ENCODE data around the gene RNF151. TPM values are rescaled to one million over a fixed set of nuclear protein-coding genes. Genes with fewer than 3 reads are reported as not detected.

Gene RNF151
- total RNA-seq, 2 experiments from 2014 or later, result not detected

DNA sequence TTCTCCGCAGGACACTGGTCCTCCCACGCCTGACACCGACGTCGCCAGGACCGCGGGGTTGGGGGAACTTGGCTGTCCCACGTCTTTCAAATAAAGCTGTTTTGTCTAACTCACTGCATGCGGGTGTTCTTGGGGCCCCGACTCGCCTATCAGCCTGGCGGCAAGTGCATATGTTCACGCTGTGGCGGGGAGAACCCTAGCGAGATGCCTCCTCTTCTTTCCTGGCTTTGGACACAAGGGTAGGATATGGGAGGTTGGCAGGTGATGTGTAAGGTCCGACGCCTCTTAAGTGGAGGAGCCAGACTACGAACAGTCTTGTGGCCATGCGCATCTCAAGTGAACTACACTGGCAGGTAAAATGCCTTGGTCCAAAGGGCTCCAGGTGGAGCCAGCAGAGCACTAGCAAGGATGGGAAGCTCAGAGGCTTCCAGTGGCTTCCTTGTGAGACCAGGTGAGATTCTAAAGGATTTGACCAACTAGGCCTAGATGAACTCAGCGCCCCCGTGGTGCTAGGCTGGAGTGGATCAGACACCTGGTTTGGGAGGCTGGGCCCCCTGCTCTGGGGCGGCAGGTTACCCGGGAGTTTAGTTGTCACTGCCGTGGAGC is 1.2 kb upstream of the RNF151 start:
- H3K36me3 Mint-ChIP-seq (ENCODE audit: low read depth), result peaks cover 51% of the 10 kb centered on the region
- DNase-seq, result no peak

DNA sequence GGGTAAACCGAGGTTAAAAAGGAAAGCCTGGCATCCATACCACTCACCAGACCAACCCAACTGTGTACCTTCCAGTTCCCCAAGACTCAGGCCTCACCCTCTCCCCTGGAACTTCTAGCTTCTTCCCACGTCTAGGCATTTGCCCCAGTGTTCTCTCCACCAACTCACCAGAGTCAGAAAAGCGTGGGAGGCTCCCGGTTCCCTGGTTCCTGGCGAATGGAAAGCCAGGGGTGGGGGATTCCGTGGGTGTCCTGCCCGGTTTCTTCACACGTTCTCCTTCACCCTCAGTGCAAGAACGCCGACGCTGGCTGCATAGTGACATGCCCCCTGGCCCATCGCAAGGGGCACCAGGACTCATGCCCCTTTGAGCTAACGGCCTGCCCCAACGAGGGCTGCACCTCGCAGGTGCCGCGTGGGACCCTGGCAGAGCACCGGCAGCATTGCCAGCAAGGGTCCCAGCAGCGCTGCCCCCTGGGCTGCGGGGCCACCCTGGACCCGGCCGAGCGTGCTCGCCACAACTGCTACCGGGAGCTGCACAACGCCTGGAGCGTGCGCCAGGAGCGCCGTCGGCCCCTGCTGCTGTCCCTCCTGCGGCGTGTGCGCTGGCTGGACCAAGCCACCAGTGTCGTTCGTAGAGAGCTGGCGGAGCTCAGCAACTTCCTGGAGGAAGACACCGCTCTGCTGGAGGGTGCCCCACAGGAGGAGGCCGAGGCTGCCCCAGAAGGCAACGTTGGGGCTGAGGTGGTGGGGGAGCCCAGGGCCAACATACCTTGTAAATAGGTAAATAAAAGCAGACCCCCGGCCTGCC is 1.7 kb downstream of the RNF151 start:
- DNase-seq, result no peak
- no peak overlapping the region for H3K27ac Mint-ChIP-seq
- H3K4me3 Mint-ChIP-seq, result no peak overlapping the region
- H3K9me3 Mint-ChIP-seq, result no peaks in the 10 kb centered on the region
- H3K27me3 Mint-ChIP-seq, result no peaks in the 10 kb centered on the region
- H3K36me3 Mint-ChIP-seq (ENCODE audit: low read depth), result peaks cover 31% of the 10 kb centered on the region
- CTCF ChIA-PET, result no interaction called here
- POLR2A ChIA-PET, result interaction anchor here (9.7 kb wide), 1 partner anchor 12 kb away, joined by 149 read pairs; the partner anchor contains the start of genes GFER and NOXO1
- peaks cover 47% of the 10 kb centered on the region for H3K4me1 Mint-ChIP-seq

More for the DNA sequence above, 1.2 kb upstream of the RNF151 start:
- Mint-ChIP-seq H3K27me3 (no peaks in the 10 kb centered on the region), H3K27ac (peak overlapping the region; percentile 92), H3K4me1 (peaks cover 53% of the 10 kb centered on the region), H3K4me3 (peak overlapping the region; percentile 84), H3K9me3 (no peaks in the 10 kb centered on the region)
- ChIA-PET CTCF (interaction anchor here (0.7 to 2.6 kb wide), 5 partner anchors 10 to 183 kb away, joined by 3 to 12 read pairs (median 4); partner anchors contain the start of genes MSRB1, NUBP2 and SPSB3), POLR2A (interaction anchor here (0.7 to 9.7 kb wide), 24 partner anchors 8 to 1285 kb away, joined by 3 to 149 read pairs (median 9); partner anchors contain the start of genes CHTF18, EME2, FAHD1 and GFER)

DNA sequence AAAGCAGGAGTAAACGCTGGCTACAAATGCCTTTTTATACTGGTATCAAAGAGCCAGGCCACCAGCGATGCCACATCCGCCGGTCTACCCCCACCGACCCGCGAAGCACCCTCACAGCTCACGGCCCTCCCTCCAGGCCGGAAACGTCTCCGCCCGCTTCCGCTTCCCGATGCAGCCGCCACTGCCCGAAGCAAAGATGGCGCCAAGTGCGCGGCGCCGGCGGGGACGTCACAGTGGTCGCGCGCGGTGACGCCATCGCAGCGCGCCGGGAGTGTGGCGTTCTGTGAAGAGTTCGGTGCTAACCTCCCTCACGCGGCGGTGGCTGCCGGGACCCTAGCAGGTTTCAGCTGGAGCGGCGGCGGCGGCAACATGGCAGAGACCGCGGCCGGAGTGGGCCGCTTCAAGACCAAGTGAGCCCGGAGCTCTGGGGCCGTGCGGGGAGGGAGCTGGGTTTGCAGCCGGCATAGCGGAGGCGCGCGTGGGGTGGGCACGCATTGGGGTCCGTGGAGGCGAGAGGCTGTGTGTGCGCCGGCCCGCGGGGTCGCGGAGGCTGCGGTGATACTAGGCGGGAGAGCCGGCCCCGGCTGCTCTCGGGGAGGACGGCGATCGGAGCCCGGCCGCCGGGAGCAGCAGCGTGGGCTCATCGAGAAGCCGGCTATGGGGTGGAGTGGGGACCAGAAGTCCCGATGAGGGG is 5.3 kb downstream of the RNF151 start, which contains the start of gene TBL3:
TBL3 (plus strand) TSS at position 258 of the 694 bp plus-strand sequence; CDS start at position 370, 112 bp downstream.
- ChIA-PET CTCF (interaction anchor here (0.7 to 2.3 kb wide), 7 partner anchors 11 to 183 kb away, joined by 3 to 8 read pairs (median 3); partner anchors contain the start of genes GFER and TRAF7), POLR2A (interaction anchor here (0.7 to 3.9 kb wide), 14 partner anchors 9 to 189 kb away, joined by 3 to 48 read pairs (median 5); partner anchors contain the start of genes GFER, MSRB1, NDUFB10 and NOXO1)
- H3K27ac Mint-ChIP-seq, result peak within 1 kb of the TSS; percentile 95
- no peaks in the 10 kb centered on the region for H3K9me3 Mint-ChIP-seq
- no peaks in the 10 kb centered on the region for H3K27me3 Mint-ChIP-seq
- DNase-seq, result peak; percentile 98
- H3K4me3 Mint-ChIP-seq, result peak within 1 kb of the TSS; percentile 90
- peaks cover 22% of the 10 kb centered on the region for H3K36me3 Mint-ChIP-seq (ENCODE audit: low read depth)
- H3K4me1 Mint-ChIP-seq, result peaks cover 34% of the 10 kb centered on the region

DNA sequence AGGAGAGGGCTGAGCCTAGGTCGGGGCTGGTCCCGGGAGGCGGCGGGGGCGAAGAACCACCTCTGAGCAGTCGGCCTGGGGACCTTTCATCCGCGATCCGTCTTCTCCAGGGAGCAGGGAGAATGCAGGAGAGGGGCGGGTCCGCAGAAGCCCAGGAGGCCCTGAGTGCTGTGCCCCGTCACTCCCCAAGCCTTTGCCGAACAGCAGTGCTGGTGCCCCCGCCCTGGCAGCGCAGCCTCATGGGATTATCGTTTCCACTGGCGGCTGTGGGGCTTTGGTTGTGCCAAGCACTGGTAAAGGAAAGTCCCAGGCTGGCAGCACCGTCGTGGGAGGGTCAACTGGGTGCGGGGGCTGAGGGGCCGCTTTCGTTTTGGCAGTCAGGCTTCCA is 5.8 kb downstream of the RNF151 start:
- DNase-seq, result peak; percentile 28
- ChIA-PET CTCF (interaction anchor here (0.8 to 2.3 kb wide), 2 partner anchors 32 to 168 kb away, joined by 3 to 8 read pairs; no protein-coding TSS in a partner anchor), POLR2A (interaction anchor here (0.7 to 3.9 kb wide), 10 partner anchors 8 to 190 kb away, joined by 3 to 48 read pairs (median 6); partner anchors contain the start of genes GFER, NDUFB10, NOXO1 and NUBP2)
- Mint-ChIP-seq H3K4me1 (peaks cover 31% of the 10 kb centered on the region), H3K27ac (peak overlapping the region; percentile 95), H3K4me3 (peak overlapping the region; percentile 90), H3K36me3 (ENCODE audit: low read depth) (peaks cover 20% of the 10 kb centered on the region), H3K9me3 (no peaks in the 10 kb centered on the region), H3K27me3 (no peaks in the 10 kb centered on the region)

DNA sequence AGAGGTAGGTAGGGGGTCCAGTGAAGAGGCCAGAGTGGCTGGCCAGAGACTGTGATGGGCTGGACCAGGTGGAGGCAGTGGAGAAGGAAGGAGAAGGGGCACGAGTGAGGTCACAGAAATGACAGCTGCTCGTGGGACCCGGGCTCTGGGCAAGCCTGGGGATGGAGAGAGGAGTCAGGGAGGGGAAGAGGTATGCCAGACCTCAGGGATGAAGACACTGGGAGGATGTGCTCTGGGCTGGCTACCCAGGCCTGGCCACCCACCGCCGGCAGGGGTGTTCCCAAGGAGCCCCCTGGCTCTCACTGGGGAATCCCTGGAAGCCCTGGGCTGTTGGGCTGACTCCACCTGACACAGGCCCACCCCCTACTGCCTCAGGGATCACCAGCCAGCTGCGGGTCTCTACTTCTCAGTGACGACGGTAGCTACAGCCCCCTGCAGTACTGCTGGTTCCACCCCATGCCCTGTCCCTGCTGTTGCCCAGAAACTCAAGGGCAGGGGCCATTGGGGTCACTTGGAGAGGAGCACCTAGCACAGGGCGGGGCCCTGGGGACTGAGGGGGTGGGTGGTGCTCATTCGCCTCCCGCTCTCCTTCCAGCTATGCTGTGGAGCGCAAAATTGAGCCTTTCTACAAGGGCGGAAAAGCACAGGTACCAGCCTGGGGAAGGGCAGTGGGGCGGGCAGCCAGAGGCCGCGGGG is 7.0 kb downstream of the RNF151 start:
- H3K4me3 Mint-ChIP-seq, result no peak overlapping the region
- CTCF ChIA-PET, result no interaction called here
- no peaks in the 10 kb centered on the region for H3K27me3 Mint-ChIP-seq
- H3K9me3 Mint-ChIP-seq, result no peaks in the 10 kb centered on the region
- no peak overlapping the region for H3K27ac Mint-ChIP-seq
- peaks cover 23% of the 10 kb centered on the region for H3K36me3 Mint-ChIP-seq (ENCODE audit: low read depth)
- peaks cover 29% of the 10 kb centered on the region for H3K4me1 Mint-ChIP-seq
- no peak for DNase-seq
- POLR2A ChIA-PET, result interaction anchor here (0.8 to 3.9 kb wide), 3 partner anchors 9 to 11 kb away, joined by 3 to 47 read pairs (median 8); partner anchors contain the start of genes GFER and RPS2

DNA sequence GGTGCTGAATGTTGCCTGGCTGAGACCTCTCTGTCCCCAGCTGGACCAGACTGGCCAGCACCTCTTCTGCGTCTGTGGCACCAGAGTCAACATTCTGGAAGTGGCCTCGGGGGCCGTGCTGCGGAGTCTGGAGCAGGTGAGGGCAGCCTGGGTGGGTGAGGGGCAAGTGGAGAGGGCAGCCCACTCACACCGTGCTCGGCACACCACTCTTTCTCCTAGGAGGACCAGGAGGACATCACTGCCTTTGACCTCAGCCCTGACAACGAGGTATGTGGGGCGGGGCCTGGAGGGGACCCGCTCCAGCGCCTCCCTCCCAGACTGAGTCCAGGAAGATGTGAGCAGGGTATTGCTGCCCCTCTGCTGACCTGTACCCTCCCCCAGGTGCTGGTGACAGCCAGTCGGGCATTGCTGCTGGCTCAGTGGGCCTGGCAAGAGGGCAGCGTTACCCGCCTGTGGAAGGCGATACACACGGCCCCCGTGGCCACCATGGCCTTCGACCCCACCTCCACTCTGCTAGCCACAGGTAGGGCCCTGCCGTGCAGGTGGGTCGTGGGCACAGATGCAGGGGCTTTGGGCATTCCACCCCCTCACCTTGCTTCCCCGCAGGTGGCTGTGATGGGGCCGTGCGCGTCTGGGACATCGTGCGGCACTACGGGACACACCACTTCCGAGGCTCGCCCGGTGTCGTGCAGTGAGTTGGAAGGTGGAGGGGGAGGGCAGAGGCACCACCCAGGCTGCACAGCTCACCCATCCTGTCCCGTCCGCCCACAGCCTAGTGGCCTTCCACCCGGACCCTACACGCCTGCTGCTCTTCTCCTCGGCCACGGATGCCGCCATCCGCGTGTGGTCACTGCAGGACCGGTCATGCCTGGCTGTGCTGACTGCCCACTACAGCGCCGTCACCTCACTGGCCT is 7.8 kb downstream of the RNF151 start:
- POLR2A ChIA-PET, result interaction anchor here (1.7 to 12.7 kb wide), 3 partner anchors 9 to 11 kb away, joined by 8 to 149 read pairs (median 47); partner anchors contain the start of genes GFER, NDUFB10, RNF151 and RPS2
- Mint-ChIP-seq H3K4me3 (peak overlapping the region; percentile 17), H3K9me3 (no peaks in the 10 kb centered on the region), H3K4me1 (peaks cover 29% of the 10 kb centered on the region), H3K36me3 (ENCODE audit: low read depth) (peaks cover 24% of the 10 kb centered on the region), H3K27ac (no peak overlapping the region), H3K27me3 (no peaks in the 10 kb centered on the region)
- CTCF ChIA-PET, result no interaction called here
- DNase-seq, result no peak

DNA sequence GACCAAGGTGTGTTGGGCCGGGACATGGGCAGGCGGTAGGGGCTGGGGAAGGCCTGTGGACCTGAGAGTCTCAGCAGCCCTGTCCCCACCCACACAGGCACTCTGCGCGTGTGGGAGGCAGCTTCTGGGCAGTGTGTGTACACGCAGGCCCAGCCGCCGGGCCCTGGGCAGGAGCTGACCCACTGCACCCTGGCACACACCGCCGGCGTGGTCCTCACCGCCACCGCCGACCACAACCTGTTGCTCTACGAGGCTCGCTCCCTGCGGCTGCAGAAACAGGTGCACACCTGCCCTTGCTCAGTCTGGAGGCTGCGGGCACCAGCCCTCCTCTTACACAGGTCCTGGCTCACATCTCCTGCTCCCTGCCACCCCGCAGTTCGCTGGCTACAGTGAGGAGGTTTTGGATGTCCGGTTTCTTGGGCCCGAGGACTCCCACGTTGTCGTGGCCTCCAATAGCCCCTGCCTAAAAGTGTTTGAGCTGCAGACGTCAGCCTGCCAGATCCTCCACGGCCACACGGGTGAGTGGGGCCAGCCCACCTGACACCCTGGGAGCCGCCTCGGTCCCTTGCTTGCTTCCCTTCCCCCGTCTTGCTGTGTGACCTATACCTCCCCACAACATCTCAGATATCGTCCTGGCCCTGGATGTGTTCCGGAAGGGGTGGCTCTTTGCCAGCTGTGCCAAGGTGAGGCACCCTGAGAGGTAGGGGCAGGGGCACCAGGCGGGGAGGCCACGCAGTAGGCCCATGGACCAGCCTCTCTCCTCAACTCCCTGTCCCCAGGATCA is 9.0 kb downstream of the RNF151 start:
- H3K36me3 Mint-ChIP-seq (ENCODE audit: low read depth), result peaks cover 25% of the 10 kb centered on the region
- peaks cover 25% of the 10 kb centered on the region for H3K4me1 Mint-ChIP-seq
- H3K27me3 Mint-ChIP-seq, result peaks cover 5% of the 10 kb centered on the region
- POLR2A ChIA-PET, result interaction anchor here (12.7 kb wide), 1 partner anchor 12 kb away, joined by 149 read pairs; the partner anchor contains the start of genes NDUFB10, RNF151 and RPS2
- H3K4me3 Mint-ChIP-seq, result no peak overlapping the region
- CTCF ChIA-PET, result no interaction called here
- H3K27ac Mint-ChIP-seq, result no peak overlapping the region
- no peak for DNase-seq
- H3K9me3 Mint-ChIP-seq, result no peaks in the 10 kb centered on the region

DNA sequence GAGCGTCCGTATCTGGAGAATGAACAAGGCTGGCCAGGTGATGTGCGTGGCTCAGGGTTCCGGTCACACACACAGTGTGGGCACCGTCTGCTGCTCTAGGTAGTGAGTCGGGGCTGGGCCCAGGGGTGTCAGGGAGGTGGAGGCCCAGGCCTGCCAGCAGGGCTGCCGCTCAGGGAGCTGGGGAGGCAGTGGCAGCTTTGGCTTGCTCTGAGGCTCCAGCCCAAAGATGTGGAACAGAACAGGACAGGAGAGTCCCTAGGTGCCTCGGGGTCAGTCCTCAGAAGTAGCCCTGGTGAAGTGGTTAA is 9.5 kb downstream of the RNF151 start:
- POLR2A ChIA-PET, result interaction anchor here (12.7 kb wide), 1 partner anchor 12 kb away, joined by 149 read pairs; the partner anchor contains the start of genes NDUFB10, RNF151 and RPS2
- CTCF ChIA-PET, result no interaction called here
- H3K27ac Mint-ChIP-seq, result no peak overlapping the region
- H3K4me3 Mint-ChIP-seq, result no peak overlapping the region
- DNase-seq, result no peak
- no peaks in the 10 kb centered on the region for H3K9me3 Mint-ChIP-seq
- H3K27me3 Mint-ChIP-seq, result peaks cover 7% of the 10 kb centered on the region
- peaks cover 25% of the 10 kb centered on the region for H3K36me3 Mint-ChIP-seq (ENCODE audit: low read depth)
- peaks cover 20% of the 10 kb centered on the region for H3K4me1 Mint-ChIP-seq

DNA sequence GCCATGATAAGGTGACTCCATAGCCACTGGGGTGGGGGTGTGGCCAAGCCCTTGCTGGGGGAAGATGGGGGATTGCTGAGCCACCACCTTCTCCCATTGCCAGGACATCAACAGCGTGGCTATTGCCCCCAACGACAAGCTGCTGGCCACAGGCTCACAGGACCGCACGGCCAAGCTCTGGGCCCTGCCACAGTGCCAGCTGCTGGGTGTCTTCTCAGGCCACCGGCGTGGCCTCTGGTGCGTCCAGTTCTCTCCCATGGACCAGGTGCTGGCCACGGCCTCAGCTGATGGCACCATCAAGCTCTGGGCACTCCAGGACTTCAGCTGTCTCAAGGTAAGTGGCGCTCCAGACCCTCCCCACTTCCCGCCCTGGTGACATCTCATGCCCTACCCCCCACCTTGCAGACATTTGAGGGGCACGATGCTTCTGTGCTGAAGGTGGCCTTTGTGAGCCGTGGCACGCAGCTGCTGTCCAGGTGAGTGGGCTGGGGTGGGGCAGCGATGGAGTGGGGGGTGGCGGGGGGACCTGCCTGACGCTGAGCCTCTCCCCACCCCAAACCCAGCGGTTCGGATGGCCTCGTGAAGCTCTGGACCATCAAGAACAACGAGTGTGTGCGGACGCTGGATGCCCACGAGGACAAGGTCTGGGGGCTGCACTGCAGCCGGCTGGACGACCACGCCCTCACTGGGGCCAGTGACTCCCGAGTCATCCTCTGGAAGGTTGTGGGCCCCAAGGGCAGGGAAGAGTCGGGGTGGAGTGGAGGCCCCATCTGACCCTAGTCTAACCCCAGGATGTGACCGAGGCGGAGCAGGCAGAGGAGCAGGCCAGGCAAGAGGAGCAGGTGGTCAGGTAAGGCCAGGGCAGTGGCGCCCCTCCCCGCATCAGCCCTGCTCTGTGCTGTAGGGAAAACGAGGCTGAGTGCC is 10.6 kb downstream of the RNF151 start:
- ChIA-PET CTCF (no interaction called here), POLR2A (interaction anchor here (1.1 to 12.7 kb wide), 4 partner anchors 13 to 177 kb away, joined by 3 to 149 read pairs (median 4); partner anchors contain the start of genes NDUFB10, RNF151 and RPS2)
- no peaks in the 10 kb centered on the region for H3K9me3 Mint-ChIP-seq
- H3K4me1 Mint-ChIP-seq, result peaks cover 15% of the 10 kb centered on the region
- H3K27ac Mint-ChIP-seq, result no peak overlapping the region
- H3K27me3 Mint-ChIP-seq, result peaks cover 16% of the 10 kb centered on the region
- H3K4me3 Mint-ChIP-seq, result no peak overlapping the region
- no peak for DNase-seq
- H3K36me3 Mint-ChIP-seq (ENCODE audit: low read depth), result peaks cover 18% of the 10 kb centered on the region

DNA sequence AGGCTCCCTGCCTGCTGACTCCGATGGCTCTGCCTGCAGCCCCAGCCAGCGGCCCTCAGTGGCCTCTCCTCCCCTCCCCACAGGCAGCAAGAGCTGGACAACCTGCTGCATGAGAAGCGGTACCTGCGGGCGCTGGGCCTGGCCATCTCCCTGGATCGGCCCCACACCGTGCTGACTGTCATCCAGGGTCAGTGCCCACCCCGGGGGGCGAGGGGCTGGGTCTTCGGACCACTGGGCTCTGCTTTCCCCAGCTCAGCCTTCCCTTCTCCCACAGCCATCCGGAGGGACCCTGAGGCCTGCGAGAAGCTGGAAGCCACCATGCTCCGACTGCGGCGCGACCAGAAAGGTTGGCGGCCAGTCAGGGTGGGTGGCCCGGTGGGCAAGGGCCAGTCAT is 11.2 kb downstream of the RNF151 start:
- POLR2A ChIA-PET, result interaction anchor here (1.1 to 12.7 kb wide), 4 partner anchors 14 to 177 kb away, joined by 3 to 149 read pairs (median 4); partner anchors contain the start of genes NDUFB10, RNF151 and RPS2

More for the DNA sequence above, 11.2 kb downstream of the RNF151 start:
- Mint-ChIP-seq H3K36me3 (ENCODE audit: low read depth) (peaks cover 18% of the 10 kb centered on the region), H3K4me1 (peaks cover 13% of the 10 kb centered on the region), H3K9me3 (no peaks in the 10 kb centered on the region), H3K27me3 (peaks cover 22% of the 10 kb centered on the region), H3K4me3 (no peak overlapping the region), H3K27ac (no peak overlapping the region)
- CTCF ChIA-PET, result no interaction called here
- DNase-seq, result no peak

Data from activated CD4-positive, alpha-beta memory T cell treated with anti-CD3 and anti-CD28 coated beads, Interleukin-2, amount 10 ng/mL, durations not matched to agents 7 days and 5 days (primary cell).